K562 (cell line): ENCODE data around the gene DBH. TPM values are rescaled to one million over a fixed set of nuclear protein-coding genes. Genes with fewer than 3 reads are reported as not detected.

Source experiments
- ATAC-seq: fragments of 200-7000 bp; cut with Tn5 transposase; 3 replicates; pipeline ENCODE4 v1.9.1; 2020; ENCODE audit warnings: moderate library complexity
- BruUV-seq: library from RNA; stranded (reverse); fragments of 400-500 nt; replicated peaks from 2 replicates; lab custom pipeline; 2021; lab: Mats Ljungman, UMichigan
- CTCF ChIA-PET: fragments of 300-600 bp; formaldehyde crosslinking; extraction: SDS; loops from one replicate; lab custom pipeline; 2021; ENCODE audit warnings: low intra/inter-chr PET ratio; lab: Yijun Ruan, JAX
- POLR2A ChIA-PET: fragments of 300-600, 350-650 bp; sonication (Branson Sonifier 250); formaldehyde crosslinking; extraction: SDS; loops from one replicate; lab custom pipeline; 2021; ENCODE audit warnings: antibody characterized with exemption, inconsistent platforms; lab: Yijun Ruan, JAX
- DNase-seq, 4 experiments: peaks; one replicate each; pipeline versions ENCODE4 v3.0.0 to v3.0.0-alpha.2; 2011 to 2018; ENCODE audit warnings: low spot score in 3 of 4, mixed read lengths in 3 of 4; ENCODE audit errors: extremely low read depth in 1 of 4
- FAIRE-seq: peaks from 2 replicates; lab custom pipeline; 2011; peaks lifted over from hg19 to GRCh38; lab: Jason Lieb, UNC
- H2AFZ ChIP-seq: 2 replicates; pipeline ENCODE4 v1.6.0; 2011; ENCODE audit warnings: low read depth, low read length, control low read depth, inconsistent platforms
- H3K27ac ChIP-seq: fragments of 200-600 bp; 3 replicates; pipeline ENCODE4 v1.8.0; 2011; ENCODE audit warnings: low read depth, mild to moderate bottlenecking, control low read depth, inconsistent platforms, low read length, moderate library complexity, mixed read lengths; ENCODE audit errors: extremely low read depth
- H3K27me3 ChIP-seq, 2 experiments: fragments of 300-600 bp in 1 of 2; 2 replicates in 1 of 2; 3 replicates in 1 of 2; pipeline versions ENCODE4 v1.6.0 to v1.8.0; 2011; ENCODE audit warnings: inconsistent platforms in 2 of 2, low read length in 2 of 2, mild to moderate bottlenecking in 1 of 2, mixed read lengths in 1 of 2, moderate library complexity in 1 of 2; ENCODE audit not compliant: control insufficient read depth in 2 of 2, insufficient read depth in 2 of 2
- H3K36me3 ChIP-seq: fragments of 300-600 bp; 3 replicates; pipeline ENCODE4 v1.8.0; 2011; ENCODE audit warnings: mild to moderate bottlenecking, low read length, inconsistent platforms; ENCODE audit not compliant: control insufficient read depth, insufficient read depth
- H3K4me1 ChIP-seq, 2 experiments: fragments of 200-600 bp in 1 of 2; replicated peaks in 1 of 2; 2 replicates in 1 of 2; 3 replicates in 1 of 2; pipeline versions ENCODE4 v1.5.1 to v1.8.0; 2011; ENCODE audit warnings: inconsistent platforms in 2 of 2, low read length in 2 of 2, mild to moderate bottlenecking in 1 of 2, mixed read lengths in 1 of 2, moderate library complexity in 1 of 2; ENCODE audit not compliant: control insufficient read depth in 2 of 2, insufficient read depth in 2 of 2
- H3K4me2 ChIP-seq: 2 replicates; pipeline ENCODE4 v1.6.1; 2011; ENCODE audit warnings: low read length, control low read depth, inconsistent platforms, mixed read lengths; ENCODE audit not compliant: insufficient read depth
- H3K4me3 ChIP-seq: fragments of 200-600 bp; sonication (generic), shearing (Covaris generic); 2 replicates; pipeline ENCODE4 v1.5.1; 2016; ENCODE audit warnings: control low read depth, inconsistent platforms
- H3K79me2 ChIP-seq: fragments of 200-600 bp; 3 replicates; pipeline ENCODE4 v1.8.0; 2011; ENCODE audit warnings: low read length, inconsistent platforms; ENCODE audit not compliant: control insufficient read depth, insufficient read depth
- H3K9ac ChIP-seq, 2 experiments: 2 replicates each; pipeline versions ENCODE4 v1.6.0 to v1.6.1; 2011; ENCODE audit warnings: low read depth in 2 of 2, low read length in 2 of 2, control low read depth in 1 of 2, inconsistent platforms in 1 of 2, mild to moderate bottlenecking in 1 of 2, mixed read lengths in 1 of 2; ENCODE audit not compliant: insufficient read depth in 1 of 2
- H3K9me1 ChIP-seq: one replicate; pipeline ENCODE4 v1.6.0; 2011; ENCODE audit warnings: inconsistent platforms, mild to moderate bottlenecking, low read length, moderate library complexity; ENCODE audit not compliant: control insufficient read depth, insufficient read depth
- H3K9me3 ChIP-seq: replicated peaks from 2 replicates; pipeline ENCODE4 v1.5.1; 2011; ENCODE audit warnings: low read depth, low read length, inconsistent platforms; ENCODE audit not compliant: control insufficient read depth, insufficient read depth
- H4K20me1 ChIP-seq: replicated peaks from 2 replicates; pipeline ENCODE4 v1.6.1; 2011; ENCODE audit warnings: low read length, inconsistent platforms, mixed read lengths; ENCODE audit not compliant: control insufficient read depth, insufficient read depth
- RNF219 ChIP-seq: fragments of 250-450 bp; sonication (Bioruptor Pico); IDR thresholded peaks from 2 replicates; pipeline ENCODE4 v1.5.0; 2022; ENCODE audit warnings: mild to moderate bottlenecking
- TGIF2 ChIP-seq: sonication (generic); formaldehyde crosslinking; IDR thresholded peaks from 2 replicates; pipeline ENCODE4 v1.8.1; 2022; ENCODE audit warnings: mild to moderate bottlenecking, missing genetic modification reagents, moderate library complexity
- USF2 ChIP-seq: sonication (generic); formaldehyde crosslinking; IDR thresholded peaks from 2 replicates; pipeline ENCODE4 v1.5.0; 2020; ENCODE audit warnings: missing genetic modification reagents
- ZFP30 ChIP-seq: fragments of 250-450 bp; sonication (Bioruptor Pico); IDR thresholded peaks from 2 replicates; pipeline ENCODE4 v1.8.0; 2022; ENCODE audit warnings: moderate library complexity, mild to moderate bottlenecking, inconsistent platforms, borderline replicate concordance
- WGBS: fragments of 100-300 bp; shearing (Covaris generic); methylation state at CpG from one replicate; pipeline ENCODE4 v1.1.6; 2016; ENCODE audit warnings: low coverage, mixed read lengths; ENCODE audit not compliant: insufficient coverage; ENCODE audit errors: missing lambda C conversion rate; 5-methylcytosine and 5-hydroxymethylcytosine counted together
- in situ Hi-C: fragments of 300-500 bp; cut with MboI; formaldehyde crosslinking; loops from 4 replicates; pipeline ENCODE4 v1.15.0; 2018; ENCODE audit warnings: inconsistent platforms, mixed read lengths
- intact Hi-C: fragments of 100-400 bp; cut with micrococcal nuclease; formaldehyde crosslinking; loops from 2 replicates; pipeline ENCODE4 v1.14.2; 2022
- polyA plus RNA-seq, 8 experiments: library from polyadenylated mRNA; depleted of rRNA in 4 of 8; stranded (reverse) in 5 of 8; unstranded in 3 of 8; fragments of >200 nt; fragmentation: Nextera tagmentation in 2 of 8; fragmentation: Illumina TruSeq in 1 of 8; extraction: Ambion mirVana in 2 of 8; extraction: Trizol in 1 of 8; gene quantifications; 2 replicates each; pipeline versions ENCODE4 v1.2.1 to v1.2.3, GENCODE V29; 2011 to 2014; ENCODE audit warnings: inconsistent platforms in 1 of 8, missing spikeins in 1 of 8
- total RNA-seq, 7 experiments: library from RNA; depleted of rRNA in 6 of 7; stranded (reverse); fragments of >200 nt in 6 of 7; fragmentation: Illumina TruSeq in 2 of 7; extraction: Trizol in 2 of 7; gene quantifications; 2 replicates each; pipeline versions ENCODE4 v1.2.1 to v1.2.3, GENCODE V29; 2011 to 2021; ENCODE audit warnings: low replicate concordance in 1 of 7

Gene DBH
- total and polyA plus RNA-seq, 9 of the 15 experiments (the other 6 are each of a cell fraction or from before 2014, with no cell fraction given) = not detected

- no peak for FAIRE-seq
- H3K79me2 ChIP-seq = no peaks in the 10 kb centered on the region
- no TSS peak for BruUV-seq
- 2% methylated on average over 14 of the region's 15 CpGs for WGBS
- H3K9ac ChIP-seq = no peak overlapping the region
- H3K4me1 ChIP-seq = peaks cover 0 to 16% of the 10 kb centered on the region in 2 experiments; a peak in 2 of 5 replicates
- CTCF ChIA-PET = no interaction called here
- H3K27me3 ChIP-seq = peaks cover 13 to 54% of the 10 kb centered on the region in 2 experiments; a peak in 4 of 5 replicates
- peaks cover 4% of the 10 kb centered on the region; the same call in 1 of the 2 replicates for H4K20me1 ChIP-seq
- H3K4me2 ChIP-seq = no peak overlapping the region
- no peaks in the 10 kb centered on the region for H3K36me3 ChIP-seq
- H3K27ac ChIP-seq = no peak overlapping the region
- H2AFZ ChIP-seq = no peak overlapping the region
- in situ Hi-C loops = no loop called here
- no peak for ATAC-seq
- intact Hi-C loops = no loop called here
- H3K9me3 ChIP-seq = no peaks in the 10 kb centered on the region
- POLR2A ChIA-PET = interaction anchor here (1.1 kb wide), 1 partner anchor 16 kb away, joined by 3 read pairs; no protein-coding TSS in a partner anchor
- H3K9me1 ChIP-seq = no peaks in the 10 kb centered on the region
- TF ChIP-seq RNF219 (CRISPR knock-in tag) (no peak), ZFP30 (CRISPR knock-in tag) (no peak), USF2 (CRISPR knock-in tag) (no peak), TGIF2 (CRISPR knock-in tag) (no peak)
- H3K4me3 ChIP-seq = no peak overlapping the region
- no peak for DNase-seq
Observed at GRCh38 chr9:133707763-133708245, 71.6 kb downstream of the DBH start.
